Natural killer cell (primary cell): ENCODE results near the gene PIK3R1. TPM values are rescaled to one million over a fixed set of nuclear protein-coding genes. Genes with fewer than 3 reads are reported as not detected.

ENCODE experiments used
- ATAC-seq, 3 donors: fragments of 150-1000 bp in 2 of 3; fragments of 200-7000 bp in 1 of 3; cut with Tn5 transposase; 1 replicate in 1 of 3; 2 replicates in 2 of 3; pipeline ENCODE4 v1.10.0; 2021; ENCODE audit warnings: mild to moderate bottlenecking in 2 of 3, moderate library complexity in 2 of 3
- DNase-seq, 2 donors: peaks; one replicate each; pipeline versions ENCODE4 v3.0.0 to v3.0.0-alpha.2; 2013 to 2021; ENCODE audit warnings: mixed read lengths in 1 of 2
- H3K27ac ChIP-seq: one replicate; pipeline ENCODE4 v1.5.1; 2013; ENCODE audit warnings: mild to moderate bottlenecking, low read length
- H3K27me3 ChIP-seq: one replicate; pipeline ENCODE4 v1.6.1; 2013; ENCODE audit warnings: low read length; ENCODE audit not compliant: control insufficient read depth, insufficient read depth
- H3K36me3 ChIP-seq: one replicate; pipeline ENCODE4 v1.6.1; 2013; ENCODE audit warnings: low read length; ENCODE audit not compliant: control insufficient read depth, insufficient read depth
- H3K4me1 ChIP-seq: one replicate; pipeline ENCODE4 v1.6.1; 2013; ENCODE audit warnings: low read length; ENCODE audit not compliant: control insufficient read depth, insufficient read depth
- H3K4me3 ChIP-seq: one replicate; pipeline ENCODE4 v1.5.1; 2013; ENCODE audit warnings: low read length
- H3K9me3 ChIP-seq: one replicate; pipeline ENCODE4 v1.6.1; 2013; ENCODE audit warnings: low read length; ENCODE audit not compliant: control insufficient read depth, insufficient read depth
- H3K27ac Mint-ChIP-seq, 2 donors: one replicate each; pipeline ENCODE4 v1.8.0; 2022; ENCODE audit warnings: mild to moderate bottlenecking in 2 of 2, mixed read lengths in 2 of 2, moderate library complexity in 1 of 2
- H3K27me3 Mint-ChIP-seq, 2 donors: one replicate each; pipeline ENCODE4 v1.8.0; 2022; ENCODE audit warnings: low read depth in 2 of 2, mixed read lengths in 2 of 2
- H3K36me3 Mint-ChIP-seq: one replicate; pipeline ENCODE4 v1.8.0; 2022; ENCODE audit warnings: mixed read lengths
- H3K4me1 Mint-ChIP-seq, 2 donors: one replicate each; pipeline ENCODE4 v1.8.0; 2022; ENCODE audit warnings: mixed read lengths in 2 of 2
- H3K4me3 Mint-ChIP-seq: one replicate; pipeline ENCODE4 v1.8.0; 2022; ENCODE audit warnings: mild to moderate bottlenecking, moderate library complexity, mixed read lengths
- H3K9me3 Mint-ChIP-seq, 2 donors: one replicate each; pipeline ENCODE4 v1.8.0; 2022; ENCODE audit warnings: mixed read lengths in 2 of 2
- CTCF ChIP-seq: fragments of 200-600 bp; IDR thresholded peaks from one replicate; pipeline ENCODE4 v1.8.0; 2022; ENCODE audit warnings: antibody characterized with exemption
- WGBS: methylation state at CpG from one replicate; pipeline ENCODE4 v1.1.7; 2013; ENCODE audit warnings: missing lambda C conversion rate; ENCODE audit not compliant: insufficient coverage; 5-methylcytosine and 5-hydroxymethylcytosine counted together
- intact Hi-C: fragments of 100-400 bp; cut with micrococcal nuclease; formaldehyde crosslinking; loops from one replicate; pipeline ENCODE4 v1.14.2; 2022
- total RNA-seq, 4 donors: library from RNA; stranded (reverse); fragments of 120-200 nt in 1 of 4; gene quantifications; one replicate each; pipeline versions ENCODE4 v1.2.3 to v1.2.4, GENCODE V29; 2013 to 2022

PIK3R1 gene
- total RNA-seq, 3 donors from 2014 or later (not counting 1 experiment from before 2014, with no cell fraction given), result 307 to 365 (median 313) TPM

GRCh38 chr5:68268101-68268851 lies 52.7 kb downstream of the PIK3R1 start:
- peak in 1 of 2 donors; percentile 44 for DNase-seq
- H3K4me3 ChIP-seq, result no peak overlapping the region
- no peaks in the 10 kb centered on the region for H3K36me3 Mint-ChIP-seq
- H3K27me3 ChIP-seq, result no peaks in the 10 kb centered on the region
- no peaks in the 10 kb centered on the region for H3K9me3 ChIP-seq
- TF ChIP-seq CTCF, result no peak
- H3K4me3 Mint-ChIP-seq, result peak overlapping the region; percentile 25
- no peaks in the 10 kb centered on the region for H3K9me3 Mint-ChIP-seq
- no peaks in the 10 kb centered on the region for H3K36me3 ChIP-seq
- H3K27me3 Mint-ChIP-seq, result no peaks in the 10 kb centered on the region
- H3K27ac ChIP-seq, result peak overlapping the region; percentile 17
- peak overlapping the region; percentile 85 to 93 for H3K27ac Mint-ChIP-seq
- intact Hi-C loops, result no loop called here
- H3K4me1 ChIP-seq, result peaks cover 30% of the 10 kb centered on the region
- 25% methylated on average over 3 of the region's 3 CpGs for whole genome bisulfite sequencing
- ATAC-seq, result peak; percentile 36 to 55 (median 45)
- peaks cover 78 to 82% of the 10 kb centered on the region in 2 donors for H3K4me1 Mint-ChIP-seq

DNA sequence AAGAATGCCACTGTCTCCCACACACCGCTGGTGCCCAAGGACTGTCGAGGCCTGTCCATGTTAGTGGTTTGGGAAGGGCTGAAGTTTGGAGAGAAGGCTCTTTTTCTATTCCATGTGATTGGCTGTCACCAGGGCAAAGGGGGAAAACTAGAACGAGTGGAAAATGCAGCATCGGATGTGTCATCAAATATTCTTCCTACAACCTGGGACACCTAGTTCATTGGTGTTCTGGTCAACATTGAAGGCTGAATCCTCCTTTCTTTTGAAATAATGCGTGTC lies 53.2 kb downstream of the PIK3R1 start:
- TF ChIP-seq CTCF, result no peak
- Histone ChIP-seq H3K27me3 (no peaks in the 10 kb centered on the region), H3K4me3 (no peak overlapping the region), H3K36me3 (peaks cover 2% of the 10 kb centered on the region), H3K4me1 (peaks cover 30% of the 10 kb centered on the region), H3K9me3 (no peaks in the 10 kb centered on the region), H3K27ac (peak overlapping the region; percentile 17)
- Mint-ChIP-seq H3K4me1 (peaks cover 78 to 82% of the 10 kb centered on the region in 2 donors), H3K27me3 (no peaks in the 10 kb centered on the region), H3K27ac (peak overlapping the region; percentile 85 to 93), H3K36me3 (no peaks in the 10 kb centered on the region), H3K9me3 (no peaks in the 10 kb centered on the region), H3K4me3 (peak overlapping the region; percentile 22)
- 67% methylated on average over 5 of the region's 5 CpGs for WGBS
- DNase-seq (no peak), ATAC-seq (no peak)
- intact Hi-C loops, result no loop called here

DNA sequence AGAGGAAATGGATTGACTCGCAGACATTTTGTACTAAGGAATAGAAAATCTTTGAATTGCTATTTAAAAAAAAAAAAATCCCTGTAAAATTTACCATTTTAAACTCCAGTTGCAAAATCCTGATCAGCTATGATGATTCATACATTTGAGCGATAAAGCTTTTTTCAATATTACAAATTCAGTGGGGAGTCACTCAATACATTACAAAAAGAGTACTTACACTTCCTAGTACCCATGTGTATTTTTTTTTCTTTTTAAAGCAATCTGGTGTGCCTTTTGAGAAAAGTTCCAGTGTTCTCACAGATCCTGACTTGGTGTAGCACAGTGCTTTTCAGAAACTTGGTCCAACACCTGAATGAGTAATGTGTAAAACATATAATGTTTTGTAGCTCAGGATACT lies 54.3 kb downstream of the PIK3R1 start:
- intact Hi-C loops, result loop anchor here (5.0 kb wide), 1 partner anchor 1023 kb away; no protein-coding TSS in a partner anchor
- peak overlapping the region; percentile 76 to 93 for H3K27ac Mint-ChIP-seq
- Histone ChIP-seq H3K4me3 (no peak overlapping the region), H3K27me3 (no peaks in the 10 kb centered on the region), H3K36me3 (peaks cover 10% of the 10 kb centered on the region), H3K27ac (no peak overlapping the region), H3K4me1 (peaks cover 26% of the 10 kb centered on the region), H3K9me3 (no peaks in the 10 kb centered on the region)
- peaks cover 77 to 78% of the 10 kb centered on the region in 2 donors for H3K4me1 Mint-ChIP-seq
- no peaks in the 10 kb centered on the region for H3K9me3 Mint-ChIP-seq
- no peaks in the 10 kb centered on the region for H3K27me3 Mint-ChIP-seq
- WGBS, result 70% methylated on average over 1 of the region's 2 CpGs
- peaks cover 7% of the 10 kb centered on the region for H3K36me3 Mint-ChIP-seq
- ATAC-seq (no peak), DNase-seq (no peak)
- TF ChIP-seq CTCF, result no peak
- no peak overlapping the region for H3K4me3 Mint-ChIP-seq
